Esophagus mucosa (tissue), 1 donor: ENCODE results near the gene NAA50. TPM values are rescaled to one million over a fixed set of nuclear protein-coding genes. Genes with fewer than 3 reads are reported as not detected.

Experiments used
- ATAC-seq: fragments of 200-7000 bp; cut with Tn5 transposase; one replicate; pipeline ENCODE4 v1.9.1; 2020
- total RNA-seq: library from RNA; stranded (reverse); gene quantifications from one replicate; pipeline ENCODE4 v1.2.4, GENCODE V29; 2023
- donor health status: DM: yes; HTN: yes; CAD: no.

NAA50 gene
- total RNA-seq, 1 donor from 2014 or later: 120 TPM

GRCh38 chr3:113685124-113685523, 60.9 kb downstream of the NAA50 start:
- ATAC-seq: no peak

- ATAC-seq: no peak
Measured at GRCh38 chr3:113684271-113684819, 61.7 kb downstream of the NAA50 start.

- ATAC-seq: no peak
Measured at GRCh38 chr3:113678773-113679172, 67.3 kb downstream of the NAA50 start.

GRCh38 chr3:113677737-113678136, 68.3 kb downstream of the NAA50 start:
- ATAC-seq: no peak

- no peak for ATAC-seq
Measured at GRCh38 chr3:113676261-113676660, 69.8 kb downstream of the NAA50 start.

- no peak for ATAC-seq
Measured at GRCh38 chr3:113673593-113673992, 72.5 kb downstream of the NAA50 start.

GRCh38 chr3:113668015-113668414, 78.0 kb downstream of the NAA50 start:
- ATAC-seq: no peak

Other genes with a start within 250 kb of the NAA50 start
- 8.0 TPM for gene SPICE1, start 231.1 kb downstream of the NAA50 start, total RNA-seq
- 1.5 TPM for gene SIDT1, start 213.7 kb downstream of the NAA50 start, total RNA-seq
- gene USF3, start 49.6 kb downstream of the NAA50 start, total RNA-seq: 10.7 TPM
- gene ATP6V1A, start 786 bp upstream of the NAA50 start, total RNA-seq: 59.5 TPM
- 5.0 TPM for gene GRAMD1C, start 92.5 kb upstream of the NAA50 start, total RNA-seq
- 3.0 TPM for gene ZDHHC23, start 201.8 kb upstream of the NAA50 start, total RNA-seq